Myocyte (in vitro differentiated cells): Measurements from ENCODE around the gene NLGN1. TPM values are rescaled to one million over a fixed set of nuclear protein-coding genes. Genes with fewer than 3 reads are reported as not detected.

Experiments
- DNase-seq: peaks from one replicate; pipeline ENCODE4 v3.0.0-alpha.2; 2012; ENCODE audit warnings: low read depth
- total RNA-seq: library from RNA; depleted of rRNA; stranded (reverse); fragments of >200 nt; gene quantifications from 2 replicates; pipeline ENCODE4 v1.2.3, GENCODE V29; 2014

Gene NLGN1
- total RNA-seq, 1 donor from 2014 or later = 0.62 TPM

DNA sequence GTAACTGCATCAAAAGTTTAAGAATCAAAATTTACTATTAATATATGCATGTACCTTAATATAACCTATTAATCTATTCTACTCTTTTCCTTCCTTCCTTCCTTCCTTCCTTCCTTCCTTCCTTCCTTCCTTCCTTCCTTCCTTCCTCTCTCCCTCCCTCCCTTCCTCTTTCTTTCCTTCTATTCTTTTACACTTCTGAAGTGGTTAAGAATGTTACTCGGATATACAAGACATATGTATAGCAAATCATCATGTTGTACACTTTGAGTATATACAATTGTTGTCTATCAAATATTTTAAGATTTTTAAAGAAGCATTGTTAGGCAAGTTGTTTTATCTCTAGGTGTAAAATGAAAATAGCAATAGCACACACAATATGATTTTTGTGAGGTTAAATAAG, 748.5 kb downstream of the NLGN1 start:
- DNase-seq = no peak

- no peak for DNase-seq
These were observed 750.3 kb downstream of the NLGN1 start for GRCh38 chr3:174147798-174148197.

GRCh38 chr3:174153871-174154270, 756.3 kb downstream of the NLGN1 start:
- no peak for DNase-seq

GRCh38 chr3:174156200-174156599, 758.7 kb downstream of the NLGN1 start:
- no peak for DNase-seq

DNA sequence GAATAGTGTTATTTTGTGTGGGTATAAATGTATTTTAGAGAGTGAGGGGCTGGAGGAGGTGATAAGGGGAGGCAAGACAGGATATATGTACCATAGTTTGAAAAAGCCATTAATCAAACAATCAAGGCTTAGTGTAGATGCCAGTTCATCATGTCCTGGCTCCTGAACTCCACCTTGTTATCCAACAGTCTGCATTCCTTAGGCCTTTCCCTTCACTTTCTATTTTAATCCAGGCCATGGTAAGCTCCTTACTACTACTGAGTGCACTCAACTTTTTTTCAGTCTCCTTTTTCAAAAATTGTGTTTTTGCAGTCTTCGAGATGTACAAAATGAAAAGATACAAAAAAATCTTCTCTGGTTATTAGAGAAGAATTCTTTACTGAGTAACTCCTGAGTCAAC, 761.1 kb downstream of the NLGN1 start:
- DNase-seq = no peak

DNA sequence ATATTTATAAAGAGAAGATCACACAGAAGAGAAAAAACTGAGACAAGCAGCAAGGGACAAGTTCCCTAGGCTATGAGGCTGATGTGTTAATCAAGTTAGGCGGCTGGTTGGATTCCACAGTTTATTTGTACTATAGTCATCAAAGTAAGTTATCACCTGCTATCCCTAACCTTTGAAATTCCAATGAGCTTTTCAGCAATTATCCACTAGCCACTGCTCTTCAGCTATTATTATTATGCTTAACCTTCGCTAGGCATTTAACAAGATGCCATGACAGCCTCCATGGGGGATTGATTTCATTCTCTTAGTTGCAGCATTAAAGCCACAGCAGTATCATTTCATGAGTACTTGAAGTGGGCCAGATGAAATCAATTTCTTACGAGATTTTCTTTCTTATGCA, 762.1 kb downstream of the NLGN1 start:
- no peak for DNase-seq

DNA sequence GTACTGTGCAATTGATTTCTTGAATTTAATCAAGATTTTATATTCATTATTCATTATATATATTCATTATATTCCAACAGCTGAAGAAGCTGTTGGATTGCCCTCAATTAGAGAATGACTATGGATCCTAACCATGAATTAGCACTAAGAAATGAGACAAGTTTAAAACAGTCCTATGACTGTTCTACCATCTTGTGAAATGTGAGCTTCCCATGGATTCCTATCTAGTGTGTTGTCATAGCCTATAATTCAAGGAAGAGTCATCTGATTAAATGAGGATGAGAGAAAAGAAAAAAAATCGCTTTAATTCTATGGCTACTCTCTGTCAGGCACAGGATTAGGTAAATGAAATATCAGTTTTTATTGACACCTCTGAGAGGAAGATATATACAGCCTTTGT, 765.0 kb downstream of the NLGN1 start:
- peak; percentile 43 for DNase-seq

- peak; percentile 49 for DNase-seq
These were observed 770.5 kb downstream of the NLGN1 start for GRCh38 chr3:174168026-174168425.

DNA sequence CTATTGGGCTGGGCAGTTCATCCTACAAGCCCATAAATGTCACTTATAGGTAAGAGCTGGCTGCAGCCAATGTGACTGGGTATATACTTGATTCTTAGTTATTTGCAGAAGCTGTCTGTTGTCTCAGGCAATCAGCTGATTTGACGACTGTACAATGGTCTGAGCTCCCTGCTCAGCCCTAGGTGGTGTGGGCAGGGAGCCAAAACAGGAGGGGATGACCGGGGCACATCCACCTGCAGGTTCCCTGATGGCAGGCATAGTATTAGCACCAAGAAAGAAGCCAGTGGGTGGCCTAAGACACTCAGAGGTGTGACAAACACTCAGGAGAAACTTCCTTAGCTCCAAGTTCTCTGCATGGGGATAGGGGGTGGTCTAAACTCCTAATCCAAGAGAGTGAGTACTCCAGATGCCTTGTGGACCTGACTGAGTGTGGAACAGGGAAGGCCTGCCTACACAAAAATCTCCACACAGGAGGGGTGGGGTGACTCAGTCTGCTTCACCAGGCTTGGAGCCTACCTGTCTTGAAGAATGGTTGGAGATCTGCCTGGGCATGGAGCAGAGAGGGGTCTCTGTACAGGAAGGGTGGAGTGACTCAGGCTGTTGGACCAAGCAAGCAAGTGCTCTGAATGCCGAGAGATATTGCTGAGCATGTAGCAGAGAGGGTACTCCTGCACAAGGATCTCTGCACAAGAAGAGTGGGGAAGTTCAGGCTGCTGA, 771.2 kb downstream of the NLGN1 start:
- DNase-seq = no peak

- no peak for DNase-seq
These were observed 772.2 kb downstream of the NLGN1 start for GRCh38 chr3:174169736-174170135.

DNA sequence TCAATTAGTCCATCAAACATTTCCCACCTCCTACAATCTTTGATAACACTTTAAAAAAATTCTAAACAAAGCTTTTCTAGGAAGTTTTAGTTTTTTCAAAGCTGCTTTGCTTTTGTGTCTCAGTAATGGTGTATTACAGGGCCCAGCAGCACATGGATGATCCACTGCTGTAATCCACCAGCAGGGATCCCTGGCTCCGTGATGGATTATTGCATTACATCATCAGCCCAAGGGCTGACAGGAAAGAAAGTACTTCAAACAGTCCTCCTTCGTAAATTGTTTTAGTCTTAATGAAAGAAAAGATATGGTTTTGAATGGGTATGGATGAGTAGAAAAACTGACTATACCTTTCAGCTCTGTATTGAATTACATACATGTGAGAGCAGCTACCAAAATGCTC, 772.7 kb downstream of the NLGN1 start:
- no peak for DNase-seq

- no peak for DNase-seq
These were observed 788.9 kb downstream of the NLGN1 start for GRCh38 chr3:174186377-174186989.

DNA sequence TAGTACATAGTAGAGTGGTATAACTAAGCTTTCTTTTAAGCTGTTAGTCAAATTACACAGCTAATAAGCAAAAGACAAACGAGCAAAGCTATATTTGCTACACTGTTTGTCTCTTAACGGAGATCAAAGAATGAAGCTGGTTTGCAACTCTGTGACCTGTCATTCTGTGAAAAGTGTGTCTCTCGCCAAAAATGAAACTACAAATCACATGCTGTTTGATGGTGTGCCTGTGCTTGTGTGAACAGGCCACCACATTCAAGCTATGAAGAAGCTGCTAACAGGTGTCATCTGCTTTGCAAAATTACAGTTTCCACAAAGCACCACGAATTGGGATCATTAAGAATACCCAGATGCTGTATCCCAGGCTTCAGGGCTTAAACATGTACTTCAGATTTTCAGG, 793.8 kb downstream of the NLGN1 start:
- DNase-seq = peak; percentile 17

GRCh38 chr3:174191895-174192294, 794.4 kb downstream of the NLGN1 start:
- DNase-seq = no peak

- no peak for DNase-seq
These were observed 794.9 kb downstream of the NLGN1 start for GRCh38 chr3:174192471-174192870.

DNA sequence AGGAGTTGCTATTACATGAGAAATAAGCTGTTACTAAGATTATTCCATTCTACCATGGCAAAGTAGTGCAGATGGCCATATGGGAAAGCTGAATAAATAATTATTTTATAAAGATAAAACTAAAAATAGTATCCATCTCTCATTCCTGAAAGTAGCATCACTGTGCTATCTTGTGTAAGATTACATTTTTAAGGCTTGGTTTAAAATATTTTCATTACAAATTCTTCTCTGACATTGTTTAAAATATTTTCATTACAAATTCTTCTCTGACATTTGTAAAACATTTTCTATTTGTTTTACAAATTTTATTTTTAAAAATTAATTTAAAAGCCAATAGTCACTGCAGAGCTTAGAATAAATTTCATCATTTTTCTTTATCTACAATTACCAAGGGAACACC, 796.1 kb downstream of the NLGN1 start:
- no peak for DNase-seq

- DNase-seq = peak; percentile 22
These were observed 799.9 kb downstream of the NLGN1 start for GRCh38 chr3:174197416-174197815.

GRCh38 chr3:174198199-174198598, 800.7 kb downstream of the NLGN1 start:
- DNase-seq = no peak

DNA sequence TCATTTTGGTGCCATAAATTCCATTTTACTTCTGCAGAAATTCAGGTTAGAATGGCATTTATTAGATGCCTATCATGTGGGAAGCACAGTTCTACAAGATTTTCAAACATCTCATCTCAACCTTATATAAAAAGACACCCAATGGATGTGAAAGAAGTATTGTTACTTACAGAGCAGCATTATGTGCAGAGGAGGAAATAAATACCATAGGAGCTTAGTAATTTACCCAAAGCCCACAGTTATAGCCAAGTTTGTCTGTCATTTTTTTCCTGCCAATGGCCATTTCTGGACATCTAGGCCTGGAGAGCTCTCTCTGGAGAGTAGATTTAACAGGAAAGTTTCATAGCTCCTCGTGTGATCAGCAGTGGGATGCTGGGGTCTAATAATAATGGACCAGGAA, 802.2 kb downstream of the NLGN1 start:
- DNase-seq = no peak

- no peak for DNase-seq
These were observed 804.6 kb downstream of the NLGN1 start for GRCh38 chr3:174202116-174202515.

DNA sequence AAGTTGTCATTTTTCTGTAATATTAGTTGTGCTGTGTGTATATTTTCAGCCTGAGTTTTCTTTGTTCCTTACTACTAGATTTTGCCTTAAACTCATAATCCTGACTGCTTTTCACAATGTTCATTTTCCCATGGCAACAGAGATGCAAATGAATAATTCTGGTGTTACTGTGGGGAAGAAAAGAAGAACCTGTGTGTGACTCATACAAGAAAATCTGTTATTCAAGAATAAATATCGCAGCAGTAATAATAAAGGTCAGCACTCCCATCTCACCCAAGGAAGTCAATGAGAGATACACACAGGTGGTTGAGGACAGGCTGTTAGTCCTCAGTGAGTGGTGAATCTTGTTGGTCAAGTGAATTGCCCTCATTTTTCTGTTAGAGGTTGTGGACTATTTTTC, 805.0 kb downstream of the NLGN1 start:
- DNase-seq = peak; percentile 6

DNA sequence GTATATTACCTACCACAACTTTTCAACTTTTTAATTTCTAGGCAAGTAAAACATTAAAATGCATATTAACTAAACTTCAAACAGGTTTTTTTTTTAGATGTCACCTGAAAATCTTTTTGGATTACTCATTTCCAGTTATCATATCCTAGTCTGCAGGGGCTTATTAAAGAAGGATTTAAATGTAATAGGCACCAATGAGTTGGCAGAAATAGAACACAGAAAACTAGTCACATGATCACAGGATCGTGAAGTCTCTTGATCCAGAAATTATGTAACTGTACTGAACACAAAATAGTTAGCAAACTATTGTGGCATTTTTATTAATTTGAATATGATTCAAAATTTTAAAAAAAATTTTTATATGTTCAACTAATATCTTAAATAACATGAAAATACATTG, 807.2 kb downstream of the NLGN1 start:
- no peak for DNase-seq

DNA sequence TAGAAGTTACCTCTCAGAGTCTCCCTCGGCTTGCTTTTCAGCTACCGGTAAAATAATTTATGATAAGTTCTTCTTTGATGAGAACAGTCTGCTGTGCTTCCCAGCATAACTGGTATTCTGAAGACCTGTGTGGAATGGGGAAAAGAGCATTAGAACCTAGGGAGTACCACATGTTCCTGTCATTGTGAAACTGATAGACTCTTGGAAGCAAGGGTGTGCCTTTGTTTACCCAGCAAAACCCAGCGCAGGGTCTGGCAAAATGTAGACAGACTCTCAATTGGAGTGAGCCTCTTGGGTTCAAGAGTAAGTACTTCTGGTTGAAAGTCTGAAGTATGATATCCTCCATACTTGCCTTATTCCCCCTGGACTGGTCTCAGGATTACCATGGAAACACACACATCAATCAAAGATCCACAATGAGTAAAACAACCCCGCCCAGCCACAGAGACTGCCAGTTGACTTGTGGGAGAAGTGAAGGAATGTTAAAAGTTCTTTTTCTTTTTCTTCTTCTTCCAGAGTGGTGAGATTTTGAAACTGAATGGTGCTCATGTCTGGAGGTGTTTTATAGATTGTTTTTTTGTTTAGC, 809.2 kb downstream of the NLGN1 start:
- DNase-seq = peak; percentile 23
